K562 (cell line): ENCODE measurements around the gene SLFN14.

ENCODE experiments used
- CREB3L1 ChIP-seq: fragments of 450-650 bp; IDR thresholded peaks from 2 replicates; pipeline ENCODE4 v1.6.1; 2014; ENCODE audit warnings: low read depth, mild to moderate bottlenecking, moderate library complexity, borderline replicate concordance
- EP300 ChIP-seq: IDR thresholded peaks from 2 replicates; pipeline ENCODE4 v1.6.1; 2012; ENCODE audit warnings: low read length, improper control_type of control experiment
- GATAD2A ChIP-seq: fragments of 450-650 bp; IDR thresholded peaks from 2 replicates; pipeline ENCODE4 v1.6.1; 2017
- GTF2F1 ChIP-seq: IDR thresholded peaks from 2 replicates; pipeline ENCODE4 v1.6.1; 2011; ENCODE audit warnings: low read depth, low read length, improper control_type of control experiment
- HINFP ChIP-seq: fragments of 450-650 bp; conservative IDR thresholded peaks from 2 replicates; pipeline ENCODE4 v1.6.1; 2016; ENCODE audit warnings: missing genetic modification characterization, low read depth, mild to moderate bottlenecking, control low read depth, missing compliant biosample characterization
- SRSF1 ChIP-seq: fragments of 200-400 bp; formaldehyde crosslinking; IDR thresholded peaks from 2 replicates; pipeline ENCODE4 v1.6.1; 2017; ENCODE audit warnings: mild to moderate bottlenecking, low read depth, low read length, moderate library complexity
- STAT5B ChIP-seq: fragments of 250-450 bp; sonication (Bioruptor Pico); IDR thresholded peaks from 2 replicates; pipeline ENCODE4 v1.8.0; 2021; ENCODE audit warnings: mild to moderate bottlenecking, inconsistent platforms
- STAT6 ChIP-seq: sonication (generic); formaldehyde crosslinking; IDR thresholded peaks from 2 replicates; pipeline ENCODE4 v1.8.1; 2023; ENCODE audit warnings: mild to moderate bottlenecking, missing genetic modification reagents
- TRIM24 ChIP-seq, 2 experiments: fragments of 450-650 bp; IDR thresholded peaks; 2 replicates each; pipeline ENCODE4 v1.6.1; 2016
- ZNF384 ChIP-seq: IDR thresholded peaks from 2 replicates; pipeline ENCODE4 v1.6.1; 2012; ENCODE audit warnings: low read depth, low read length, improper control_type of control experiment
- ZNF398 ChIP-seq: fragments of 250-450 bp; sonication (Bioruptor Pico); IDR thresholded peaks from 2 replicates; pipeline ENCODE4 v1.8.0; 2021; ENCODE audit warnings: moderate library complexity, mild to moderate bottlenecking, inconsistent platforms
- ZNF449 ChIP-seq: fragments of 250-450 bp; sonication (Bioruptor Pico); IDR thresholded peaks from 2 replicates; pipeline ENCODE4 v1.8.0; 2022; ENCODE audit warnings: moderate library complexity, mild to moderate bottlenecking, inconsistent platforms

GRCh38 chr17:35578929-35579432 is 18.4 kb upstream of the SLFN14 start:
- TF ChIP-seq STAT5B (no peak), SRSF1 (no peak), ZNF384 (no peak), HINFP (no peak), EP300 (no peak), STAT6 (CRISPR knock-in tag) (no peak), ZNF449 (no peak), CREB3L1 (no peak), GATAD2A (no peak), ZNF398 (no peak), GTF2F1 (no peak), TRIM24 (IDR thresholded peaks at IDR 0.05) (no peak)
